NCI-H774 (cell line): ENCODE results near the gene LHX1.
A peak's percentile ranks its signal among the peaks of the same experiment; 100 is the strongest.

ENCODE experiments used
- DNase-seq: peaks from one replicate; lab custom pipeline; 2025; lab: John Stamatoyannopoulos, UW

LHX1 gene

GRCh38 chr17:36972186-36972700 is 35.0 kb downstream of the LHX1 start:
- DNase-seq, result no peak

- no peak for DNase-seq
Observed at GRCh38 chr17:36972905-36973304, 35.6 kb downstream of the LHX1 start.

DNA sequence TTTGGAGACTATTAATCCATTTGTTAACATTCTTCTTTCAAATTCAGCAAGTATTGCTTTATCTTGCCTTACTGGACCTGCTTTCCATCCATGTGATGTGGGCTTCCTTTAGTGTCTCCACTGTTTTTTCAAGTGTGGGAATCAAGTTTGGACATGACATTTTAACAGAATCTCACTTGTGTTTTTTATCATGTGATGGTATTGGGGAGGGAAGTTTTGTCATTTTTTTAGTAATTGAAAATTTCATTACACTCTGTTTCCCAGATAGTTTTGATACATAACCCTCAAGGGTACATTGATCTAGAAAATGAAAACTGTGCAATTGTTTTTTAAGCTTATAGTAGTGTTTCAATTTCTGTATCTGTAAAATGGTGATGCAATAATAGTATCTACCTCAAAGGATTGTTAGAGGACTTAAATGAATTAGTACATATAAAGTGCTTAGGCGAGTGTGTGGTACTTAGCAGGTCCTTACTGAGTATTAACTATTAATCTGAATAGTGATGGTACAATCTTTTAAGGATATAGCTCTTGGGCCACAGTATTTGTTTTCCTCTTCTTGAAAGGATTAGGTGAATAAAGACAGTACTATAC is 38.7 kb downstream of the LHX1 start:
- DNase-seq, result no peak

DNA sequence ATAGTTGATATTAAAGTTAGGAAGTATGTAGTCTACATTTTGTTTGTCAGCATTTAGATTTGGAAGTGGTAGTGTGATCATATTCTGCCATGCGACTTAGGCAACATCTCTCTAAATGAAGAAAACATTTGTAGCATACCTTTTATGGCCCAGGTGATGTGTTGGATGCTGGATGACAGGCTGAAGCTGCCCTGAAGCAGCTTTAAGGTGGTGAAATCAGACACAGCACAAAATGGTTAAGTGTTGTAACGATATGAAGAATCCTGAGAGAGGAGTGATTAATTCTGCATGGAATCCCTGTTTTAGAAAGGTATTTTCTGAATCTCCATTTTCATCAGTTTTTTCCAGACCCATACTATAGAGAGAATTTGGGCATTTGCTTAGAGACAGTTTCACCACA is 39.8 kb downstream of the LHX1 start:
- DNase-seq, result no peak

DNA sequence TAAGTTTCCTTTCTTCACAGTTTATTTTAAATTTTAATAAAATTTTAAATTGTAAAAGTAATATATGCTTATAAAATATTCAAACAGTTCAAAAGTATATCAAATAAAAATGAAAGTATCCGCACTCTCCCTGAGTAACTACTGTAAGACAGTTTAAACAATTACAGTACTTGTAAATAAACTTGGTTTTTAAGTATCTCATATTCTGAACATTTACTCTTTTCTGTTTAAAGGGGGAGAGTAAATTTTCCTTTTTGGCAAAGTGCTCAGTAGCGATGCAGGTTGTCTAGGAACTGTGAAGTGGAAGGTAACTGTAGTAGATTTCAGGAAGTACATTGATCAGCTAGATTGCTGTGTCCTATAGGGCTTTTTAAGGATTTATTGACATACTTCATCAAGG is 40.3 kb downstream of the LHX1 start:
- DNase-seq, result no peak

DNA sequence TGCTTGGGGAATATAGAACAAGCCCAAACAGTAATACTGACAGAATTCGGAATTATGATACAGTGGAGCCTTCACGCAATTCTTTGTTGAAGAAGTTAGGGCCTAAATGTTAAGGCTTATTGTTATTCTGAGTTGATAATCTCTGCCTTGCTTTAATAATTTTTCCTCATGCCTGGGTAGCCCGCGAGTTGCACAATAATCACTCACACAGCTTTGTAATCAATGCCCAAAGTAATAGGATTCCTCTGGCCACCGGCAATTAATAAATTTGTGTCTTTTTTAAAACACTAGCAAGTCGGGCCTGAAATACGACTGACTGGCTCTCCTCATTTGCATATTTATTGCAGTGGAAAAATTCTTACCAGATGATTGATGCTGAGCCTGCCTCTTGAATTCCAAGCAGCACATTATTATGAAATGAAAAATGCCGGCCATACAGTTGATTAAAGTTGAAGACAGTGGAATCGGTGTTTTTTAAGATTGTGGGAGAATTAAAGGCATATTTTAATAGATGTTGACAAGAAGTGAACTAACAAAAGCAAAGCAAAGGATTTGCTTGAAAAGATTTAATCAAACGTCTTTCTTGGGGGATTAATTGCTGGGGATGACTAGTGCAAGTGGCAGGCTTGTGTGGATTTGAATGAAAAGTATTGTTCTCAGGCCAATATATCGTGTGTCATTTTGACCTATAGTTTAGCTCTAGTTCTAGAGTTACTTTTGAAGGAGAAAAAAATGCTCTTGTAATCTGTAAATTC is 41.7 kb downstream of the LHX1 start:
- DNase-seq, result no peak

DNA sequence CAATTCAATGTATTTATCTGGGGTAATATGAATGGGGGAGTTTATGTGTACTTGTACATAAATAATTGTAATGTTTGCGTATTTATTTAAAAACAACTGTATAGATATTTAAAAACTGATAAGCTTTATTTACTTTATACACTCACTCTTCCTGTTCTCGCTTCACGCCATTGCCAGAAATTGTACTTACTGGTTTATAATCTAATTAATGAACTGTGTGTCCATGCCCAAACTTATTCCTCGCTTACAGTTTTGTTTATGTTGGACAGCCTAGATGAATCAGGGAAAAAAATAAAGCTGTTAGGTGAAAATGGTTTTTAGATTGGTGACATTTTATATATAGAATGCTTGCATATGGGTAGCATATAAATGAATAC is 42.3 kb downstream of the LHX1 start:
- DNase-seq, result no peak

DNA sequence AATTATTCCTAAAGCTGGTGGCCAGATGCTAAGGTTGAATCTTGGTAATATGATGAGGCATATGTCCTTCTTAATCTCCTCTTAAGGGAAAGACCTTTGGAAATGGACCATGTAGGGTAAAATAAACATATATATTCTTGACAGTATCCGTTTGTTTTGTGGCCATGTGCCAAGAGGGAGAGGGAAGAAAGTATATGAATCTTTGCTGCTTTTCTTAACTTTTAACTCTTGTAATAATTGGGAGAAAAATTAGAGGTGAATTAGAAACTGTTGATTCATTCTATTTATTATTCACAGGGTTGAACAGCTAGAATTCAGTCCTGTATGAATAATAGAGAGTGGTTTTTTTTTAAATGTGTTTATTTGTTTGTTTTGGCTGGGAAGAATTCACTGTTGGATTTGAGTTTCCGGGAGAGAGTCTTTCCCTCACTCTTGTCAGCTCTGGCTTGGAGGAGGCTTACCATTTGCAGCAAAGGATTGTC is 43.0 kb downstream of the LHX1 start:
- DNase-seq, result no peak

GRCh38 chr17:36983618-36984017 is 46.3 kb downstream of the LHX1 start:
- no peak for DNase-seq

- no peak for DNase-seq
Observed at GRCh38 chr17:36989173-36989572, 51.9 kb downstream of the LHX1 start.

DNA sequence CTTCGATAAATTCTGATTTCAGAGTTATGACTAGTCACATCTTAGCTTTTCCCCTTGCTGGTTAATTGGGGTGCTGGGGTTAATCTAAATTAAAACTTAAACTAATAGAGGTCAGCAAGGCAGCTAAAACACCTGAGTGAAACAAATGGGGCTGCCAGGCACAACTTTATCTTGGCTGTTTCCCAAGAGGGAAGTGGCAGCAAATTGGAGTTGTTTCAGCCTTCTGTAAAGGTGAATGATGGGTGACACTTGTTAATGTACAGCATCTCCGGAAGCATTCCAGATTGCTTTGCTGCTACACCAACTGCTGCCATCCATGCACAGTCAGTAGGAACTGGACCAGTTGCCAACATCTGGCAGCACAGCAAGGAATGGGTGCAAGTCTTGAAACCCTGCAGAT is 55.4 kb downstream of the LHX1 start:
- DNase-seq, result peak; percentile 66

GRCh38 chr17:36993227-36993626 is 56.0 kb downstream of the LHX1 start:
- DNase-seq, result no peak
